Measurements from ENCODE around the gene CCL14.
"Not testable (repeated sequence)": the region's sequence is repeated elsewhere in the genome, so short reads cannot be mapped to it uniquely, and the experiment has no call there.

CCL14 gene

GRCh38 chr17:35938492-35938891 lies 48.0 kb downstream of the CCL14 start:
- not testable (repeated sequence) for H3K4me1 ChIP-seq (ENCODE audit: control insufficient read depth, insufficient read depth, low read length); H3K4me3 ChIP-seq (ENCODE audit: low read length); DNase-seq (ENCODE audit: low read depth); H3K9ac ChIP-seq (ENCODE audit: low read length); H3K36me3 ChIP-seq (ENCODE audit: control insufficient read depth, insufficient read depth, low read length, severe bottlenecking); H3K9me3 ChIP-seq (ENCODE audit: control insufficient read depth, low read length)
- H3K27me3 ChIP-seq (replicated peaks; ENCODE audit: control insufficient read depth, insufficient read depth, low read length): peaks cover 12% of the 10 kb centered on the region

- DNase-seq (ENCODE audit: low read depth): no peak
- Histone ChIP-seq H3K4me1 (ENCODE audit: control insufficient read depth, insufficient read depth, low read length) (peaks cover 28% of the 10 kb centered on the region), H3K4me3 (ENCODE audit: low read length) (no peak overlapping the region), H3K9me3 (ENCODE audit: control insufficient read depth, low read length) (no peaks in the 10 kb centered on the region), H3K27me3 (replicated peaks; ENCODE audit: control insufficient read depth, insufficient read depth, low read length) (no peaks in the 10 kb centered on the region), H3K36me3 (ENCODE audit: control insufficient read depth, insufficient read depth, low read length, severe bottlenecking) (no peaks in the 10 kb centered on the region), H3K9ac (ENCODE audit: low read length) (no peak overlapping the region)
Measured at GRCh38 chr17:35936063-35936462, 50.5 kb downstream of the CCL14 start.

GRCh38 chr17:35934760-35935159 lies 51.8 kb downstream of the CCL14 start:
- no peaks in the 10 kb centered on the region for H3K36me3 ChIP-seq (ENCODE audit: control insufficient read depth, insufficient read depth, low read length, severe bottlenecking)
- H3K27me3 ChIP-seq (replicated peaks; ENCODE audit: control insufficient read depth, insufficient read depth, low read length): no peaks in the 10 kb centered on the region
- H3K9ac ChIP-seq (ENCODE audit: low read length): no peak overlapping the region
- no peaks in the 10 kb centered on the region for H3K9me3 ChIP-seq (ENCODE audit: control insufficient read depth, low read length)
- no peak for DNase-seq (ENCODE audit: low read depth)
- no peak overlapping the region for H3K4me3 ChIP-seq (ENCODE audit: low read length)
- peaks cover 40% of the 10 kb centered on the region for H3K4me1 ChIP-seq (ENCODE audit: control insufficient read depth, insufficient read depth, low read length)

All from adipocyte (in vitro differentiated cells).